Glutamatergic neuron (in vitro differentiated cells): Measurements from ENCODE around the gene TMEM45A. TPM values are rescaled to one million over a fixed set of nuclear protein-coding genes. Genes with fewer than 3 reads are reported as not detected.

Source experiments
- DNase-seq: peaks from one replicate; pipeline ENCODE4 v3.0.0; 2022
- H3K27ac Mint-ChIP-seq: one replicate; pipeline ENCODE4 v1.8.0; 2020; ENCODE audit warnings: mild to moderate bottlenecking, mixed read lengths, inconsistent platforms; ENCODE audit not compliant: unreplicated experiment
- H3K27me3 Mint-ChIP-seq: one replicate; pipeline ENCODE4 v1.8.0; 2020; ENCODE audit warnings: mild to moderate bottlenecking, moderate library complexity, mixed read lengths, inconsistent platforms; ENCODE audit not compliant: unreplicated experiment
- H3K36me3 Mint-ChIP-seq: one replicate; pipeline ENCODE4 v1.8.0; 2020; ENCODE audit warnings: mild to moderate bottlenecking, mixed read lengths, inconsistent platforms; ENCODE audit not compliant: unreplicated experiment
- H3K4me1 Mint-ChIP-seq: one replicate; pipeline ENCODE4 v1.8.0; 2020; ENCODE audit warnings: mild to moderate bottlenecking, low read depth, mixed read lengths, inconsistent platforms; ENCODE audit not compliant: unreplicated experiment
- H3K4me3 Mint-ChIP-seq: one replicate; pipeline ENCODE4 v1.8.0; 2020; ENCODE audit warnings: mild to moderate bottlenecking, mixed read lengths, inconsistent platforms; ENCODE audit not compliant: unreplicated experiment
- H3K9me3 Mint-ChIP-seq: one replicate; pipeline ENCODE4 v1.8.0; 2020; ENCODE audit warnings: mild to moderate bottlenecking, moderate library complexity, mixed read lengths, inconsistent platforms; ENCODE audit not compliant: unreplicated experiment
- CTCF ChIP-seq: fragments of 200-600 bp; sonication (generic); IDR thresholded peaks from one replicate; pipeline ENCODE4 v1.5.0; 2021; ENCODE audit not compliant: partially characterized antibody, unreplicated experiment
- total RNA-seq: library from RNA; stranded (reverse); fragmentation: NEBNext Ultra II Directional; extraction: Animal tissue kit (Norgen Biotek cat#: 25700); gene quantifications from one replicate; pipeline ENCODE4 v1.2.1, GENCODE V29; 2021; ENCODE audit not compliant: unreplicated experiment

The TMEM45A gene
- total RNA-seq, 1 donor from 2014 or later, result 0.61 TPM

- Mint-ChIP-seq H3K27me3 (peaks cover 3% of the 10 kb centered on the region), H3K9me3 (no peaks in the 10 kb centered on the region), H3K4me1 (no peaks in the 10 kb centered on the region), H3K4me3 (no peak overlapping the region), H3K36me3 (peaks cover 5% of the 10 kb centered on the region), H3K27ac (no peak overlapping the region)
- no peak for DNase-seq
- no peak for TF ChIP-seq CTCF
These were observed 8.9 kb upstream of the TMEM45A start for GRCh38 chr3:100483529-100483928.

GRCh38 chr3:100486808-100487207 is 5.6 kb upstream of the TMEM45A start:
- Mint-ChIP-seq H3K27me3 (peaks cover 3% of the 10 kb centered on the region), H3K4me1 (peaks cover 2% of the 10 kb centered on the region), H3K36me3 (no peaks in the 10 kb centered on the region), H3K9me3 (no peaks in the 10 kb centered on the region), H3K4me3 (no peak overlapping the region), H3K27ac (no peak overlapping the region)
- DNase-seq, result no peak
- TF ChIP-seq CTCF, result no peak

GRCh38 chr3:100489118-100489517 is 3.3 kb upstream of the TMEM45A start:
- Mint-ChIP-seq H3K9me3 (no peaks in the 10 kb centered on the region), H3K4me3 (no peak overlapping the region), H3K36me3 (no peaks in the 10 kb centered on the region), H3K4me1 (peaks cover 2% of the 10 kb centered on the region), H3K27ac (no peak overlapping the region), H3K27me3 (peaks cover 3% of the 10 kb centered on the region)
- no peak for TF ChIP-seq CTCF
- DNase-seq, result no peak

DNA sequence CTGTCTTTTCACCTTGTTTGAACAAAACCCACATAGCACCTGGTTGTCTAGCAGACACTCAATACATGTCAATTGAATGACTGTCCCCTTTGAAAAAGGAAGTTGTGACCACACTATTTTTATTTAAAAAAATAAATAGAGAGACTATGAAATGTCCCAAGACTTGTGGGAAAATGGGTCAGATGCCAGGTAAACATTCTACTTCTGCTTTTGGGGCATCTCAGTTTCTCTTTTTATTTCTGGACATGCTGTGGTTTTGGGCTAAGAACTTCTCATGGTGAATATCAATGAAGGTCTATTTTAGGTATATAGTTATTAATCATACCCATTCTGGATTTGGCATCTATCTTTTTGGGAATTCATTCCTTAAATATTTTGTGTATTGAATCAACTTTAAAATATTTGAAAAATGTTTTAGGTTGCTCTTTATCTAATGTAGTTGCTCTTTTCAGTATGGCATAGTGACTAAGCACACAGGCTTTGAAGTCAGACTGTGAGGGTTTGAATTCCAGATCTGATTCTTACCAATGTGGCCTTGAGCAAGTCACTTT is 4.4 kb downstream of the TMEM45A start:
- Mint-ChIP-seq H3K9me3 (no peaks in the 10 kb centered on the region), H3K36me3 (no peaks in the 10 kb centered on the region), H3K27ac (no peak overlapping the region), H3K4me1 (peaks cover under 1% of the 10 kb centered on the region), H3K27me3 (peaks cover 3% of the 10 kb centered on the region), H3K4me3 (no peak overlapping the region)
- TF ChIP-seq CTCF, result no peak
- DNase-seq, result no peak

- no peak overlapping the region for H3K4me3 Mint-ChIP-seq
- no peak for TF ChIP-seq CTCF
- H3K36me3 Mint-ChIP-seq, result no peaks in the 10 kb centered on the region
- no peak for DNase-seq
- H3K27me3 Mint-ChIP-seq, result peaks cover 5% of the 10 kb centered on the region
- H3K27ac Mint-ChIP-seq, result no peak overlapping the region
- H3K9me3 Mint-ChIP-seq, result no peaks in the 10 kb centered on the region
- no peaks in the 10 kb centered on the region for H3K4me1 Mint-ChIP-seq
These were observed 7.2 kb downstream of the TMEM45A start for GRCh38 chr3:100499651-100500050.
